Amygdala (tissue), 56 donors: ENCODE measurements around the gene FAM107B.

ENCODE experiments used
- DNase-seq, 56 donors: peaks; one replicate each; lab custom pipeline; 2025; lab: John Stamatoyannopoulos, UW

Gene FAM107B

GRCh38 chr10:14586901-14587300, 187.8 kb downstream of the FAM107B start:
- no peak for DNase-seq

GRCh38 chr10:14585287-14586193, 189.2 kb downstream of the FAM107B start:
- no peak for DNase-seq

DNA sequence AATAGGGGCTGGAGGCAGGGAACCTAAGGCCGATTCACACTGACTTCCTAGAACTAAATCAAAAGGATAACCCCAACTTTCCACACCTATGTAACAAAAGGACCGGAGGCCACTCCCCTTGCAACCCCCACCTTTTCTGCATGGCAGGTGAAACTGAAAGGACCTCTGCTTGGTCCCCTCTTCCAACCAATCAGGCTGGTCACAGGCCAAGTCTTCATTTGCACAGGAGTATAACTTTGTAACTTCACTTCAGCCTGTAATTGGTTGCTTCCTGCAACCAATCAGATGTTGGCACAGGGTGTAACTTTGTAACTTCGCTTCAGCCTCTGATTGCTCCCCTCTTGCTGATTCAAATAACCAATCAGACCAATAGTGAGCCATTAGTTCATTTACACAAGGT, 190.0 kb downstream of the FAM107B start:
- DNase-seq = no peak

DNA sequence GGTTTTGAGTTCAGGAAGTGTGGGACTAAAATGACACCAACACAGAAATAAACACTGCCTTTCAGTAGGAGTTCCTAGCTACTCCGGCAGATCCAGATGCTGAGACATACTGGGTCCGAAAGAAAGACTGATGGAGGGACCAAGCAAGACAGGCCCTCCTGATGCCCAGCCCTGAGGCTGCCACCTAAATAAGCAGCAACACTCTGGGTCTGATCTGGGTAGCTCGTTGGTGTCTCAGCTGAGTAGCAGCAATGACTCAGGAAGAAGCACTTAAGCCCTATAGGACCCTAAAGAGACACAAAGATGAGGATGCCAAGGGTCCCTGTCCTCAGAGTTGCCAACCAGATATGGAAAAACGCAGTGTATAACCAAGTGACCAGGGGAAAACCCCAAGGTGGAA, 190.7 kb downstream of the FAM107B start:
- DNase-seq = no peak

- DNase-seq = no peak
Observed at GRCh38 chr10:14583252-14583651, 191.4 kb downstream of the FAM107B start.

GRCh38 chr10:14581553-14582321, 193.0 kb downstream of the FAM107B start:
- no peak for DNase-seq

- DNase-seq = no peak
Observed at GRCh38 chr10:14580671-14581332, 193.9 kb downstream of the FAM107B start.

- no peak for DNase-seq
Observed at GRCh38 chr10:14579405-14579804, 195.3 kb downstream of the FAM107B start.

DNA sequence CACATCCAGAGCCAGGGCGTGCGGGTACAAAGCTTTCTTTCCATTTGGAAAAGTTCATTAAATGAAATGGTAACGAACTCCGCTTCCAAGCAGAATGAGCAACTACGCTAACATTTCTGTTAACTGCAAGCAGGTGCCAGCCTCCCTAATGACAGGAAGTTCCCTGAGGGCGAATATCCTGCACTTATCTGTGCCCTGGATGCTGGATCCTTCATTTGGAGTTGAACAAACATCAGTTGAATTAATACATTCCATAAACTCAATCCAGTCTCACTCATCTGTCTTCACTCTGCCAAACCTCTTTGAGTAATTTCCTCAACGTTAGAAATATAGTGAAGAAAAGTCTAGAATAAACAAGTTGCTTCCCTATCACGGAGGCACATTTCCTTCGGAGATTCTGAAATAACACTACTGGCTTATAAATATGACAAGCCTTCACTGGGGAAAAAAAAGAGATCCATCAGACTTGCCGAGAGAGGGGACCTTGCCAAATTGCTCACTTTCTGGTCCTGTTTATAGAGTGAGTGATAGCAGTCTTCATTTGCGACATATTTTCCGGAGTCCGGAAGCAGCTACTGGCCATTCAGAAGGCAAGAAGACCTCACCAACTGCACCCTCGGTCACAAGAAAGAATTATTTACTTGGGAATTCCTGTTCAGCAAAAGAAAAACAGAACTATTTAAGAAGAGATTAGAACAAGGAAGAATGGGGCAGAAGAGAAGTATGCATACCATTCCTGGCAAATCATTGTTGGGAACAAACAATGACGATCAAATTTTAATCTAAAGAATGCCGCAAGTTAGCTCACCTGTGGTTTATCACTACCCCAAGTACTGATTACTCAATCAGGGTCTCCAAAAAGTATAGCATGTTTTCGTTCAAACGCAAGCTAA, 196.4 kb downstream of the FAM107B start:
- DNase-seq = no peak

DNA sequence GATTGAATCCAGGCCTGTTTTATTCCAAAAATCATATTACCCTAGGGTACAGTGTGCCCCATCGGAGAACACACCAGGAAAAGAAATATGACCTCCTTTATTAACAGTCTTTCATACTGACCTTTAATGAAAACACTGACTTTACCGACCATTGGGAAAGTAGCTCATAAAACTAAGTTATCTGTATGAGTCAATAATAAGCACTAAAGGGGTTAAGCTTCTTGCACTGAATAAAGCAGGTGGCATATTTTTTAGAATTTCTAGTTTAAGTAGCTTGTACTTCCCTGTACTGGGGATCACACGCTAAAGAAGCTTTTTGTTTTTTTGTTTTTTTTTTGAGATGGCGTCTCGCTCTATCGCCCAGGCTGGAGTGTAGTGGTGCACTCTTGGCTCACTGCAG, 199.8 kb downstream of the FAM107B start:
- no peak for DNase-seq

GRCh38 chr10:14574291-14574690, 200.4 kb downstream of the FAM107B start:
- peak in 10 of 56 donors; percentile 20 to 45 (median 31) for DNase-seq

- DNase-seq = no peak
Observed at GRCh38 chr10:14573666-14574261, 200.9 kb downstream of the FAM107B start.

DNA sequence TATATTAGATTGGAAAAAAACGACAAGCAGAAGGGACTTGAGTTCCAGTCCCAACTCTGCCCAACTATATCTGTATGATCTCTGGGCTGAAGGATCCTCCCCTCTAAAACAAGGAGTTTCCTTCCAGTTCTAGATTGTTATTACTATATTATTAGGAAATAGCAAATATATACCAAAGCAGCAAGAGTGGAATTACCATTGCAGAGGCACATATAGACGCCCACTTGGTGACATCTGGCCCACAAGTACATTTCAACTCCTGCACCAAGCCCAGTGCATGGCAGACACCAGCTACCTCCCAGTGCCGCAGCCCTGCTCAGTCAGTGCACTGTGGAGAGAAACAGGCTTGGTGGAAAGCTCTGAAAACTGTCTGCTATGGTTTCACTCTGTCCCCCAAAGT, 201.9 kb downstream of the FAM107B start:
- no peak for DNase-seq

DNA sequence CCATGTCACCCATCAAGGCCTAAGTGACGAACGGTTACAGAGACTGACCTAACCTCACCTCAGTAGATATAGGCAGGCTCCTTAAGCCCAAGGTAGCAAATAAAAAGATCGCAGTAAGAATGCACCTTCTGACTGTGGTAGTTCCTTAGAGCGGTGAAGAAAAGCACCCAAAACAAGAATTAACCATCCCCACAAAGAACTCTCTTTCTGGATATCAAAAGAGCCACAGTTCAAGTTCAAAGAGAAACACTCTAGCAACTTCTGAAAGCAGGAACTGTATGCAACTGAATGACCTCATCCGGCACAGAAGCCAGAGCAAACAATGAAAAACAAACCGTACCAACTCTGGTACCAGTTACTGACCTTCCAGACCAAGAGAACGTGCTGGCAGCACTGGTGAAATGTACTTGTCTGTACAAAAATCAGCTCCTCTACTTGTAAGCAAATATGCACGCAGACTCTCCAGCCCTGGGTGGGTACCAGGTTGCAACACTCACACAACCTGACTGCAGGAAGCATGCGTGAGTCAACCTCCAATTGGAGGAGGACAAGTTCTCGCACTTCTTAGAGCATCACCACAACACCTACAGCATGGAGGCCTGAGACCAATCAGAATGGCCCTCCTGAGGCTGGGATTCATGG, 202.7 kb downstream of the FAM107B start:
- DNase-seq = peak in 43 of 56 donors; percentile 16 to 88 (median 62)

- peak in 15 of 56 donors; percentile 16 to 47 (median 32) for DNase-seq
Observed at GRCh38 chr10:14570800-14571199, 203.9 kb downstream of the FAM107B start.

DNA sequence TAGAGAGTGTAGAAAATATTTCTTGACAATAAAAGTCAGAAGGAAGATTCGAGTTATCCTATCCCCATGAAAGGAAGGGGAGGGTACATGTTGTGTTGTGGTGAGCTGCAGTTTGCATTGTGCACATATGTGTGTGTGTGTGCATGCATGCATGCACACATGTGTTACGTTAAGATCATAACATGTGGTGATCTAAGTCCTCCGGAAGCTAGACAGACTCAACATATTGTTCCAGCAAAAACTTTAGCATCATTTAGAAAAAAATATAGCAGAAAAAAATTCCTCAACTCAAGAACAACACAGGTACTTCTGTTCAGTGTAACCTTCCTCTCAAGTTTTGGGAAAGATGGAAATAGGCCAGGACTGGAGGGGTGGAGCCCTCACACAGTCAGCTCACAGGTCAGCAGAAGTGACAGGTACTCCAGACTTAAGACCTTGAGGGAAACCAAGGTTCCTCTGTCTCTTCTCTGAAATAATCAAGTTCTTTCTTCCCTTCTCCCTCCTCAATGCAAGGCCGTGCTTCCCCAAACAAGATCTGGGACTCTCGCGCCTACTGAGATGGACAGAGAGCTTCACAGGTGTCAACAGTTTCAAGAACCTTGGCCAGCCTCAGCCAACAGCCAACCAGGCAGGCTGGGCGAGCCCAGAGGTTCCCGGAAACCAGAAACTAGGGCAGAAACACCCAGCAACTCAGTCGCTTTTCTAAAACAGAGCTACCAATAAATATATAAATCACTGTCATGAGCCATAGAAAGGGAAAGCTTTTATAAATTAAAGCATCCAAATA, 205.2 kb downstream of the FAM107B start:
- DNase-seq = no peak

DNA sequence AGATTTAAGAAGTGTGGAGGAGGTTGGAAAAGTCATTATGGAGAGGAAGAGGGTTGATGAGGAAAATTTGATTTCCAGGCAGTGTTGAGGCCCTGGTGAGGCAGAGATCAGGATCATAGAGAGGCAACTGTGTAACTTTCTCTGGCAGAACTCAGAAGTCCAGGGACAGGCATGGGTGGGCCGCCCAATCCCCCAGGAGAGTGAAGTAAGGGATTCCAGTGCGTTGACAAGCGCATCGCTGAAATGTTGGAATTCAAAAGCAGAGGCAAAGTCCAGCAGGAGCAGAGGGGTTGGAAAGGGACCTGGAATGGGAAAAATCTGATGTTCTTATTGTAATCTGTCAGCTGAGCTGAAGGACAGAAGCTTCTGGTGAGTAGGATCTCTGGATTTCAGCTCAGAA, 207.3 kb downstream of the FAM107B start:
- DNase-seq = no peak

GRCh38 chr10:14566498-14566897, 208.2 kb downstream of the FAM107B start:
- no peak for DNase-seq
